SK-N-SH treated with all-trans-retinoic acid at 6 μM for 48 hours (cell line): ENCODE data around the gene DNAAF3.

Source experiments
- ARNTL ChIP-seq: fragments of 450-650 bp; formaldehyde crosslinking; IDR thresholded peaks from 2 replicates; pipeline ENCODE4 v1.5.0; 2020; ENCODE audit warnings: low read depth, mild to moderate bottlenecking, moderate library complexity, borderline replicate concordance
- CREB5 ChIP-seq: fragments of 250-450 bp; sonication (Bioruptor Pico); IDR thresholded peaks from 2 replicates; pipeline ENCODE4 v1.5.1; 2020; ENCODE audit warnings: low read depth, mild to moderate bottlenecking, moderate library complexity
- CSDC2 ChIP-seq: fragments of 250-450 bp; sonication (Bioruptor Pico); IDR thresholded peaks from 2 replicates; pipeline ENCODE4 v1.5.0; 2020; ENCODE audit warnings: mild to moderate bottlenecking, moderate library complexity
- ISL1 ChIP-seq: fragments of 250-450 bp; sonication (Bioruptor Pico); IDR thresholded peaks from 2 replicates; pipeline ENCODE4 v2.1.2; 2022; ENCODE audit warnings: mild to moderate bottlenecking, moderate library complexity
- OSR1 ChIP-seq: fragments of 250-450 bp; sonication (Bioruptor Pico); IDR thresholded peaks from 2 replicates; pipeline ENCODE4 v1.8.0; 2022; ENCODE audit warnings: moderate library complexity, mild to moderate bottlenecking, inconsistent platforms
- PATZ1 ChIP-seq: fragments of 250-450 bp; sonication (Bioruptor Pico); IDR thresholded peaks from 2 replicates; pipeline ENCODE4 v1.8.0; 2020; ENCODE audit warnings: mild to moderate bottlenecking, moderate library complexity, borderline replicate concordance
- POU6F1 ChIP-seq: fragments of 250-450 bp; sonication (Bioruptor Pico); IDR thresholded peaks from 2 replicates; pipeline ENCODE4 v1.8.0; 2021; ENCODE audit warnings: low read depth, mild to moderate bottlenecking, moderate library complexity, borderline replicate concordance
- RARB ChIP-seq: fragments of 250-450 bp; sonication (Bioruptor Pico); IDR thresholded peaks from 2 replicates; pipeline ENCODE4 v1.8.0; 2021; ENCODE audit warnings: mild to moderate bottlenecking, moderate library complexity
- SNAI2 ChIP-seq: fragments of 250-450 bp; sonication (Bioruptor Pico); IDR thresholded peaks from 2 replicates; pipeline ENCODE4 v1.5.0; 2020; ENCODE audit warnings: mild to moderate bottlenecking, moderate library complexity
- TOX ChIP-seq: fragments of 250-450 bp; sonication (Bioruptor Pico); IDR thresholded peaks from 2 replicates; pipeline ENCODE4 v1.8.0; 2021; ENCODE audit warnings: mild to moderate bottlenecking, moderate library complexity, borderline replicate concordance
- TSHZ2 ChIP-seq: fragments of 250-450 bp; sonication (Bioruptor Pico); IDR thresholded peaks from 2 replicates; pipeline ENCODE4 v1.5.0; 2020; ENCODE audit warnings: mild to moderate bottlenecking, moderate library complexity
- ZC3H10 ChIP-seq: fragments of 250-450 bp; sonication (Bioruptor Pico); IDR thresholded peaks from 2 replicates; pipeline ENCODE4 v1.5.1; 2021; ENCODE audit warnings: mild to moderate bottlenecking, moderate library complexity
- ZNF565 ChIP-seq: fragments of 450-650 bp; formaldehyde crosslinking; conservative IDR thresholded peaks from 2 replicates; pipeline ENCODE4 v1.5.0; 2020; ENCODE audit warnings: low read depth, mild to moderate bottlenecking, moderate library complexity
- ZNF8 ChIP-seq: fragments of 450-650 bp; formaldehyde crosslinking; IDR thresholded peaks from 2 replicates; pipeline ENCODE4 v1.5.0; 2020; ENCODE audit warnings: mild to moderate bottlenecking, moderate library complexity

- TF ChIP-seq SNAI2 (CRISPR knock-in tag) (no peak), OSR1 (CRISPR knock-in tag) (no peak), PATZ1 (CRISPR knock-in tag) (no peak), CSDC2 (CRISPR knock-in tag) (no peak), ARNTL (CRISPR knock-in tag) (no peak), RARB (CRISPR knock-in tag) (no peak), ISL1 (CRISPR knock-in tag) (no peak), ZC3H10 (no peak), POU6F1 (CRISPR knock-in tag) (no peak), TOX (CRISPR knock-in tag) (no peak), TSHZ2 (CRISPR knock-in tag) (no peak), ZNF565 (CRISPR knock-in tag) (no peak), CREB5 (CRISPR knock-in tag) (no peak), ZNF8 (no peak)
These were observed 5.4 kb downstream of the DNAAF3 start for GRCh38 chr19:55160986-55161365.
